Neuronal stem cell (in vitro differentiated cells): ENCODE data around the gene WDPCP.
A peak's percentile ranks its signal among the peaks of the same experiment; 100 is the strongest.
"Not testable (repeated sequence)": the region's sequence is repeated elsewhere in the genome, so short reads cannot be mapped to it uniquely, and the experiment has no call there.

Experiments used
- DNase-seq: peaks from one replicate; pipeline ENCODE4 v3.0.0-alpha.2; 2013; ENCODE audit warnings: low spot score
- H2AFZ ChIP-seq: one replicate; pipeline ENCODE4 v1.6.1; 2013; ENCODE audit warnings: mild to moderate bottlenecking, low read length, inconsistent platforms
- H2AK5ac ChIP-seq: 2 replicates; pipeline ENCODE4 v1.6.1; 2013; ENCODE audit warnings: low read depth, mild to moderate bottlenecking, inconsistent platforms, low read length, moderate library complexity, mixed read lengths
- H2BK120ac ChIP-seq: 2 replicates; pipeline ENCODE4 v1.6.1; 2013; ENCODE audit warnings: low read depth, mild to moderate bottlenecking, inconsistent platforms, low read length, moderate library complexity, mixed read lengths
- H2BK12ac ChIP-seq: one replicate; pipeline ENCODE4 v1.6.1; 2013; ENCODE audit warnings: low read length, inconsistent platforms
- H2BK15ac ChIP-seq: 2 replicates; pipeline ENCODE4 v1.6.1; 2013; ENCODE audit warnings: mild to moderate bottlenecking, low read length, inconsistent platforms, mixed read lengths
- H2BK5ac ChIP-seq: one replicate; pipeline ENCODE4 v1.6.1; 2013; ENCODE audit warnings: inconsistent platforms, mild to moderate bottlenecking, low read length, moderate library complexity
- H3K14ac ChIP-seq: one replicate; pipeline ENCODE4 v1.6.1; 2013; ENCODE audit warnings: low read length, inconsistent platforms
- H3K18ac ChIP-seq: 2 replicates; pipeline ENCODE4 v1.6.1; 2013; ENCODE audit warnings: low read length, inconsistent platforms
- H3K23ac ChIP-seq: 2 replicates; pipeline ENCODE4 v1.6.1; 2013; ENCODE audit warnings: low read depth, mild to moderate bottlenecking, mixed read lengths, low read length, inconsistent platforms; ENCODE audit not compliant: poor library complexity
- H3K27ac ChIP-seq: replicated peaks from 3 replicates; pipeline ENCODE4 v1.5.1; 2013; ENCODE audit warnings: low read length, inconsistent platforms
- H3K27me3 ChIP-seq, 3 experiments: 2 replicates each; pipeline ENCODE4 v1.6.1; 2013; ENCODE audit warnings: low read length in 3 of 3, mild to moderate bottlenecking in 2 of 3, inconsistent platforms in 1 of 3, low read depth in 1 of 3, mixed read lengths in 1 of 3, moderate library complexity in 1 of 3; ENCODE audit not compliant: control insufficient read depth in 3 of 3, insufficient read depth in 3 of 3
- H3K36me3 ChIP-seq, 2 donors: replicated peaks in 1 of 2; 2 replicates each; pipeline ENCODE4 v1.6.1; 2013; ENCODE audit warnings: low read length in 2 of 2; ENCODE audit not compliant: control insufficient read depth in 2 of 2, insufficient read depth in 2 of 2
- H3K4ac ChIP-seq: 2 replicates; pipeline ENCODE4 v1.6.1; 2013; ENCODE audit warnings: inconsistent platforms, mild to moderate bottlenecking, low read length, moderate library complexity
- H3K4me1 ChIP-seq, 2 donors: 1 replicate in 1 of 2; 2 replicates in 1 of 2; pipeline ENCODE4 v1.6.1; 2013; ENCODE audit warnings: low read length in 2 of 2, low read depth in 1 of 2; ENCODE audit not compliant: control insufficient read depth in 2 of 2, insufficient read depth in 1 of 2
- H3K4me2 ChIP-seq: one replicate; pipeline ENCODE4 v1.6.1; 2013; ENCODE audit warnings: mild to moderate bottlenecking, low read length, inconsistent platforms; ENCODE audit not compliant: insufficient read depth, poor library complexity, severe bottlenecking
- H3K4me3 ChIP-seq, 2 donors: 2 replicates each; pipeline ENCODE4 v1.5.1; 2013; ENCODE audit warnings: low read length in 2 of 2, mild to moderate bottlenecking in 2 of 2, inconsistent platforms in 1 of 2, moderate library complexity in 1 of 2
- H3K79me1 ChIP-seq: one replicate; pipeline ENCODE4 v1.6.1; 2013; ENCODE audit warnings: low read depth, mild to moderate bottlenecking, inconsistent platforms, low read length, moderate library complexity
- H3K9ac ChIP-seq: one replicate; pipeline ENCODE4 v1.6.1; 2013; ENCODE audit warnings: mild to moderate bottlenecking, low read depth, low read length, inconsistent platforms; ENCODE audit not compliant: poor library complexity
- H3K9me3 ChIP-seq, 2 donors: replicated peaks in 1 of 2; 2 replicates each; pipeline versions ENCODE3 to v1.6.1; 2013; ENCODE audit warnings: low read length in 2 of 2, mild to moderate bottlenecking in 2 of 2, inconsistent platforms in 1 of 2, low read depth in 1 of 2, mixed read lengths in 1 of 2, moderate library complexity in 1 of 2; ENCODE audit not compliant: control insufficient read depth in 2 of 2, insufficient read depth in 1 of 2
- H4K8ac ChIP-seq: one replicate; pipeline ENCODE4 v1.6.1; 2013; ENCODE audit warnings: low read depth, mild to moderate bottlenecking, inconsistent platforms, low read length, moderate library complexity
- H4K91ac ChIP-seq: one replicate; pipeline ENCODE4 v1.6.1; 2013; ENCODE audit warnings: low read length, low read depth, mild to moderate bottlenecking, inconsistent platforms; ENCODE audit not compliant: poor library complexity
- WGBS, 2 donors: extraction: QIAGEN DNeasy Blood & Tissue Kit; methylation state at CpG; one replicate each; pipeline ENCODE4 v1.1.7; 2013; ENCODE audit warnings: missing lambda C conversion rate in 2 of 2, mixed read lengths in 1 of 2; ENCODE audit not compliant: insufficient read length in 2 of 2, insufficient replicate concordance in 1 of 2; ENCODE audit errors: extremely low coverage in 2 of 2; 5-methylcytosine and 5-hydroxymethylcytosine counted together

The WDPCP gene

DNA sequence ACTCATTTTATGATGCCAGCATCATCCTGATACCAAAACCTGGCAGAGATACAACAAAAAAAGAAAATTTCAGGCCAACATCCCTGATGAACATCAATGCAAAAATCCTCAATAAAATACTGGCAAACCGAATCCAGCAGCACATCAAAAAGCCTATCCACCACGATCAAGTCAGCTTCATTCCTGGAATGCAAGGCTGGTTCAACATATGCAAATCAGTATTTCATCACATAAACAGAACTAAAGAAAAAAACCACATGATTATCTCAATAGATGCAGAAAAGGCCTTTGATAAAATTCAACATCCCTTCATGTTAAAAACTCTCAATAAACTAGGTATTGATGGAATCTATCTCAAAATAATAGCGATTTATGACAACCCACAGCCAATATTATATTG is 29.4 kb downstream of the WDPCP start:
- H3K79me1 ChIP-seq, H4K91ac ChIP-seq, DNase-seq, H3K9ac ChIP-seq, H3K14ac ChIP-seq, H2BK5ac ChIP-seq, H3K36me3 ChIP-seq, H3K23ac ChIP-seq, H3K4me3 ChIP-seq, H2BK120ac ChIP-seq, H4K8ac ChIP-seq, H2BK12ac ChIP-seq, H2AFZ ChIP-seq, H3K27ac ChIP-seq, H3K4me1 ChIP-seq, H3K4me2 ChIP-seq, H3K4ac ChIP-seq, H3K18ac ChIP-seq, H2AK5ac ChIP-seq, H3K27me3 ChIP-seq, H3K9me3 ChIP-seq, H2BK15ac ChIP-seq: not testable (repeated sequence)
- no CpG with 5 or more reads among the region's 3 CpGs for WGBS, 2 donors

- not testable (repeated sequence) for H4K8ac ChIP-seq, H3K4ac ChIP-seq, H2AK5ac ChIP-seq, H2BK15ac ChIP-seq, H4K91ac ChIP-seq, H2BK120ac ChIP-seq, H3K14ac ChIP-seq, H2BK5ac ChIP-seq, H3K4me1 ChIP-seq, H3K27ac ChIP-seq, H2BK12ac ChIP-seq, H3K4me2 ChIP-seq, H3K9ac ChIP-seq, H3K9me3 ChIP-seq, H3K79me1 ChIP-seq, H2AFZ ChIP-seq, H3K36me3 ChIP-seq, DNase-seq, H3K23ac ChIP-seq, H3K27me3 ChIP-seq, H3K4me3 ChIP-seq, H3K18ac ChIP-seq
Observed at GRCh38 chr2:63557819-63558218, 30.5 kb downstream of the WDPCP start.

DNA sequence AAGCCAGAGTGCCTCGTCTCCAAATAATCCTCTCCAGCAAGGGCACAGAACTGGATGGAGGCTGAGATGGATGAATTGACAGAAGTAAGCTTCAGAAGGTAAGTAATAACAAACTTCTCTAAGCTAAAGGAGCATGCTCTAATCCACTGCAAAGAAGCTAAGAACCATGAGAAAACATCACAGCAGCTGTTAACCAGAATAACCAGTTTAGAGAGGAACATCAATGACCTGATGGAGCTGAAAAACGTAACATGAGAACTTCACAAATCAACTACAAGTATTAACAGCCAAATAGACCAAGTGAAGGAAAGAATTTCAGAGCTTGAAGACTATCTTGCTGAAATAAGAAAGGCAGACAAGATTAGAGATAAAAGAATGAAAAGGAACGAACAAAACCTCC is 32.3 kb downstream of the WDPCP start:
- Histone ChIP-seq H3K18ac (no peak overlapping the region), H3K27ac (no peak overlapping the region), H2AFZ (no peak overlapping the region), H2BK120ac (no peak overlapping the region), H3K23ac (no peak overlapping the region), H3K79me1 (no peaks in the 10 kb centered on the region), H4K8ac (no peak overlapping the region), H3K9me3 (peaks cover 0 to 7% of the 10 kb centered on the region in 2 donors), H2AK5ac (no peak overlapping the region), H3K27me3 (no peaks in the 10 kb centered on the region), H2BK5ac (no peak overlapping the region), H3K4ac (no peak overlapping the region), H2BK12ac (no peak overlapping the region), H4K91ac (no peak overlapping the region), H3K14ac (no peak overlapping the region), H3K4me3 (no peak overlapping the region), H3K9ac (no peak overlapping the region), H3K4me1 (no peaks in the 10 kb centered on the region), H3K36me3 (no peaks in the 10 kb centered on the region), H3K4me2 (no peak overlapping the region), H2BK15ac (no peak overlapping the region)
- no peak for DNase-seq
- no CpG with 5 or more reads among the region's 3 CpGs for WGBS, 2 donors

DNA sequence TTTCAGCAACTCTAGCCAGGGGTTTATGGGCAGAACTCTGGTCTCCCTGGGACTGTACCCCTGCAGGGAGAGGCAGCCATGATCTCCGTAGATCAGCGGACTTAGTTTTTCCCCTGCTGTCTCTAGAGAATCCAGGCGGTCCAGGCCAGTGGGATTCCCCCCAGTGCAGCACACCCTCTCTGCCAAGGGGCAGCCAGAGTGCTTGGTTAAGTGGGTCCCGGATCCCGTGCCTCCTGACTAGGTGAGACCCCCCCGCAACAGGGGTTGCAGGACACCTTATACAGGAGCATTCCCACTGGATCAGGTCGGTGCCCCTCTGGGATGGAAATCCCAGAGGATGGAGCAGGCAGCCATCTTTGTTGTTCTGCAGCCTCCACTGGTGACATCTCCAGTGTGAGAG is 33.0 kb downstream of the WDPCP start:
- Histone ChIP-seq H2AK5ac (no peak overlapping the region), H3K4ac (no peak overlapping the region), H4K8ac (no peak overlapping the region), H3K4me2 (no peak overlapping the region), H3K36me3 (no peaks in the 10 kb centered on the region), H3K79me1 (no peaks in the 10 kb centered on the region), H3K23ac (no peak overlapping the region), H2BK12ac (no peak overlapping the region), H2BK120ac (no peak overlapping the region), H3K4me3 (no peak overlapping the region), H3K14ac (no peak overlapping the region), H2AFZ (no peak overlapping the region), H3K18ac (no peak overlapping the region), H4K91ac (no peak overlapping the region), H3K9me3 (peaks cover 0 to 7% of the 10 kb centered on the region in 2 donors), H3K27ac (no peak overlapping the region), H3K9ac (no peak overlapping the region), H2BK5ac (peak overlapping the region; percentile 39), H3K27me3 (no peaks in the 10 kb centered on the region), H2BK15ac (no peak overlapping the region), H3K4me1 (no peaks in the 10 kb centered on the region)
- DNase-seq: no peak
- WGBS, 2 donors: no CpG with 5 or more reads among the region's 7 CpGs
